WERI-Rb-1 (cell line): ENCODE data around the gene BCR.

Source experiments
- DNase-seq: peaks from one replicate; pipeline ENCODE4 v3.0.0-alpha.2; 2020
- H3K27ac ChIP-seq: fragments of 250-450 bp; sonication (Bioruptor Pico); 2 replicates; pipeline ENCODE4 v1.5.1; 2020; ENCODE audit warnings: mild to moderate bottlenecking, moderate library complexity
- H3K27me3 ChIP-seq: fragments of 250-450 bp; sonication (Bioruptor Pico); 2 replicates; pipeline ENCODE4 v1.5.1; 2021; ENCODE audit warnings: mild to moderate bottlenecking, low read depth, moderate library complexity; ENCODE audit not compliant: insufficient read depth, severe bottlenecking
- H3K36me3 ChIP-seq: fragments of 250-450 bp; sonication (Bioruptor Pico); 2 replicates; pipeline ENCODE4 v1.5.1; 2020; ENCODE audit warnings: mild to moderate bottlenecking, moderate library complexity
- H3K4me3 ChIP-seq: 2 replicates; pipeline ENCODE4 v1.5.1; 2011; ENCODE audit warnings: low read depth, mild to moderate bottlenecking, control low read depth, low read length
- H3K9me3 ChIP-seq: fragments of 250-450 bp; sonication (Bioruptor Pico); 2 replicates; pipeline ENCODE4 v1.5.1; 2021; ENCODE audit warnings: mild to moderate bottlenecking, moderate library complexity; ENCODE audit not compliant: severe bottlenecking
- TF ChIP-seq, protein P1 (sequence below): IDR thresholded peaks from 2 replicates; pipeline ENCODE4 v1.5.1; 2011; ENCODE audit warnings: low read depth, mild to moderate bottlenecking, control low read depth, inconsistent platforms, low read length

Gene BCR

DNA sequence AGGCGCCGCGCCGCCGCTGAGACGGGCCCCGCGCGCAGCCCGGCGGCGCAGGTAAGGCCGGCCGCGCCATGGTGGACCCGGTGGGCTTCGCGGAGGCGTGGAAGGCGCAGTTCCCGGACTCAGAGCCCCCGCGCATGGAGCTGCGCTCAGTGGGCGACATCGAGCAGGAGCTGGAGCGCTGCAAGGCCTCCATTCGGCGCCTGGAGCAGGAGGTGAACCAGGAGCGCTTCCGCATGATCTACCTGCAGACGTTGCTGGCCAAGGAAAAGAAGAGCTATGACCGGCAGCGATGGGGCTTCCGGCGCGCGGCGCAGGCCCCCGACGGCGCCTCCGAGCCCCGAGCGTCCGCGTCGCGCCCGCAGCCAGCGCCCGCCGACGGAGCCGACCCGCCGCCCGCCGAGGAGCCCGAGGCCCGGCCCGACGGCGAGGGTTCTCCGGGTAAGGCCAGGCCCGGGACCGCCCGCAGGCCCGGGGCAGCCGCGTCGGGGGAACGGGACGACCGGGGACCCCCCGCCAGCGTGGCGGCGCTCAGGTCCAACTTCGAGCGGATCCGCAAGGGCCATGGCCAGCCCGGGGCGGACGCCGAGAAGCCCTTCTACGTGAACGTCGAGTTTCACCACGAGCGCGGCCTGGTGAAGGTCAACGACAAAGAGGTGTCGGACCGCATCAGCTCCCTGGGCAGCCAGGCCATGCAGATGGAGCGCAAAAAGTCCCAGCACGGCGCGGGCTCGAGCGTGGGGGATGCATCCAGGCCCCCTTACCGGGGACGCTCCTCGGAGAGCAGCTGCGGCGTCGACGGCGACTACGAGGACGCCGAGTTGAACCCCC is 798 bp downstream of the BCR start:
- peaks cover 38% of the 10 kb centered on the region for H3K36me3 ChIP-seq
- TF ChIP-seq, protein P1, sequence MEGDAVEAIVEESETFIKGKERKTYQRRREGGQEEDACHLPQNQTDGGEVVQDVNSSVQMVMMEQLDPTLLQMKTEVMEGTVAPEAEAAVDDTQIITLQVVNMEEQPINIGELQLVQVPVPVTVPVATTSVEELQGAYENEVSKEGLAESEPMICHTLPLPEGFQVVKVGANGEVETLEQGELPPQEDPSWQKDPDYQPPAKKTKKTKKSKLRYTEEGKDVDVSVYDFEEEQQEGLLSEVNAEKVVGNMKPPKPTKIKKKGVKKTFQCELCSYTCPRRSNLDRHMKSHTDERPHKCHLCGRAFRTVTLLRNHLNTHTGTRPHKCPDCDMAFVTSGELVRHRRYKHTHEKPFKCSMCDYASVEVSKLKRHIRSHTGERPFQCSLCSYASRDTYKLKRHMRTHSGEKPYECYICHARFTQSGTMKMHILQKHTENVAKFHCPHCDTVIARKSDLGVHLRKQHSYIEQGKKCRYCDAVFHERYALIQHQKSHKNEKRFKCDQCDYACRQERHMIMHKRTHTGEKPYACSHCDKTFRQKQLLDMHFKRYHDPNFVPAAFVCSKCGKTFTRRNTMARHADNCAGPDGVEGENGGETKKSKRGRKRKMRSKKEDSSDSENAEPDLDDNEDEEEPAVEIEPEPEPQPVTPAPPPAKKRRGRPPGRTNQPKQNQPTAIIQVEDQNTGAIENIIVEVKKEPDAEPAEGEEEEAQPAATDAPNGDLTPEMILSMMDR = no peak
- peaks cover 12% of the 10 kb centered on the region for H3K9me3 ChIP-seq
- H3K27me3 ChIP-seq = no peaks in the 10 kb centered on the region
- H3K27ac ChIP-seq = peak overlapping the region; percentile 90
- H3K4me3 ChIP-seq = peak overlapping the region; percentile 55
- no peak for DNase-seq

DNA sequence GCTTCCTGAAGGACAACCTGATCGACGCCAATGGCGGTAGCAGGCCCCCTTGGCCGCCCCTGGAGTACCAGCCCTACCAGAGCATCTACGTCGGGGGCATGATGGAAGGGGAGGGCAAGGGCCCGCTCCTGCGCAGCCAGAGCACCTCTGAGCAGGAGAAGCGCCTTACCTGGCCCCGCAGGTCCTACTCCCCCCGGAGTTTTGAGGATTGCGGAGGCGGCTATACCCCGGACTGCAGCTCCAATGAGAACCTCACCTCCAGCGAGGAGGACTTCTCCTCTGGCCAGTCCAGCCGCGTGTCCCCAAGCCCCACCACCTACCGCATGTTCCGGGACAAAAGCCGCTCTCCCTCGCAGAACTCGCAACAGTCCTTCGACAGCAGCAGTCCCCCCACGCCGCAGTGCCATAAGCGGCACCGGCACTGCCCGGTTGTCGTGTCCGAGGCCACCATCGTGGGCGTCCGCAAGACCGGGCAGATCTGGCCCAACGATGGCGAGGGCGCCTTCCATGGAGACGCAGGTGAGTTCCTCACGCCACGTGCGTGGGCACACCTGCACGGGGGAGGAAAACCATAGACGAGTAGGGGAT is 1.5 kb downstream of the BCR start:
- TF ChIP-seq, protein P1 = no peak
- Histone ChIP-seq H3K27me3 (no peaks in the 10 kb centered on the region), H3K9me3 (peaks cover 6% of the 10 kb centered on the region), H3K4me3 (peak overlapping the region; percentile 47), H3K27ac (peak overlapping the region; percentile 90), H3K36me3 (peaks cover 43% of the 10 kb centered on the region)
- DNase-seq = no peak

DNA sequence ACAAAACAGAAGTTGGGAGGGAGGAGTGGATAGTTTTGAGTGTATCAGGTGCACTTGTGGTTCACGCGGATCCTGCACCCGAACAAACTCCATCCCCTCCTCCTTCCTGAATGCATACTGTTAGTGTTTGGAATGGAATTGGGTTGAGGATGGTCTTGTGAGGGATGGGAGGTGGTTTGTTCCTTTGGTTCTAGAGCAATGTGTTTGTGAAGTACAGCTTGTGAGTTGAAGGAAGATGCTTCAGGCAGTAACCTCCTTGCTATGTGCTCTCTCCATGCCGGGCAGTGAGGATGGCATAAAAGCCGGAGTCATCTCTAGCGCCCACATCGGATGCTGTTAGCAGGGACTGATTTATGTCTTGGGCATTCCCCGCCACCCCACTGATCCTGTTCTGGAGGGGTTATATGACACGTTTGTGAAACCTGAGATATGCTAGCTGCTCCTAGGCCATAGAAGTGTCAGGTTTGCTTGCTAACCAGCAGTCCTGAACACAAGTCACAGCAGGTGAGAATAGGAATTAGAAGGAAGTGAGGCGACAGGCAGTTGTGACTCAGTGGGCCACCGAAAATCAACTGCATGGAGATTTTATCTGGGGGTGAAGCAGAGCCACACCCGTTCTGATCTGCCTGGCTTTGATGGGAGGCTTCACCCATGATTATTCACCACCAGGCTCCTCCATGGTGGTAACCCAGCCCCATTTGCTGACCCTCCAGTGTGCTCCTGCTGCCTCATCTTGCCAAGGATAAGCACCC is 2.2 kb downstream of the BCR start:
- peak overlapping the region; percentile 90 for H3K27ac ChIP-seq
- TF ChIP-seq, protein P1 = no peak
- no peak for DNase-seq
- H3K36me3 ChIP-seq = peaks cover 46% of the 10 kb centered on the region
- no peaks in the 10 kb centered on the region for H3K9me3 ChIP-seq
- H3K4me3 ChIP-seq = peak overlapping the region; percentile 47
- H3K27me3 ChIP-seq = no peaks in the 10 kb centered on the region

DNA sequence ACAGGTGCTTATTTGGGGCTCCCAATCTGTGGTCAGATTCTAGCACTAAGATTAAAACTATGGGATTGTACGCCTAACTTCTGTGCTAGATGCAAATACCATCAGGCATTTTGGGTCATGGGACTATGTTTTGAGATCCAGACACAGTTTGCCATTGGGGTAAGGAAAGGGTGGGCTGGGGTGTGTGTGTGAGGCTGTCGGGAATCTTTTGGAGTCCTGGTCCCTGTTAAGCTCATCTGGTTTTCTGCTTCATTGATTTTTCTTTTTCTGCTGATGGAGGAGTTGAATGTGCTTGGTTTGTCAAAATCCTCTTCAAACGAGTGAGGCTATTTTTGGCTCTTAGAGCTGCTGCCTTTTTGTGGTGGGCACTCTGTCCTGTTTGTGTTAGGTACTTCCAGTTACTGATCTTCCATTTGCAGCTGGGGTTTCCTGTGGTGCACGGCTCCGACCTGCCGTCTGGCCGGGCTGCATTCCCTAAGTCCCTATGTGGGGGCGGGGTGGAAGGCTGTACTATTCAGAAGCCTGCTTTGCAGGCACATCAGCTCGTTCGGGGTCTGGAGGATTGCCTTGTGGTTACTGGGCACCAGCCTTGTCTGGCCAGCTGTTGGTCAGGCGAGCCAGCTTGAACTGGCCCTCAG is 2.9 kb downstream of the BCR start:
- H3K36me3 ChIP-seq = peaks cover 53% of the 10 kb centered on the region
- DNase-seq = peak; percentile 88
- TF ChIP-seq, protein P1 = no peak
- H3K9me3 ChIP-seq = no peaks in the 10 kb centered on the region
- H3K27me3 ChIP-seq = no peaks in the 10 kb centered on the region
- H3K27ac ChIP-seq = peak overlapping the region; percentile 90
- peak overlapping the region; percentile 47 for H3K4me3 ChIP-seq

DNA sequence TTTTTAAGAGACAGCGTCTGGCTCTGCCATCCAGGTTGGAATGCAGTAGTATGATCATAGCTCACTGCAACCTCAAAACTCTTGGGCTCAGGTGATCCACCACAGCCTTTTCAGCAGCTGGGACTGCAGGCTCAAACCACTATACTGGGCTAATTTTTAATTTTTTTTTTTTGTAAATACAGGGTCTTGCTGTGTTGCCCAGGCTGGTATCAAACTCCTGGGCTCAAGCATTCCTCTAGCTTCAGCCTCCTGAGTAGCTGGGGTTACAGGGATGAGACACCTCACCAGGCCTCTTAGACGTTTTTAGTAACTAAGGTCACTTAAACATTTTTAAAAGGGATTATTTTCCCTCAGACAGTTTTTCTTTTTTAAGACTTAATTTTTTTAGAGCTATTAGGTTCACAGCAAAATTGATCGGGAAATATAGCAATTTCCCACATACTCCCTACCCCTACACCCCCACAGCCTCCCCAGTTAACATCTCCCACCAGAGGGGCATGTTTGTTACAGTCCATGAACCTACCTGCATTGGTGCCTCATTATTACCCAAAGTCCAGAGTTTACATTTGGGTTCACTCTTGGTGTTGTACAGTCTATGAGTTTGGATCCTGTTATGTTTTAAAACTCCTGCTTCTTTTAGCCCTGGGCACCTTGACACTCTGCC is 3.9 kb downstream of the BCR start:
- Histone ChIP-seq H3K9me3 (no peaks in the 10 kb centered on the region), H3K27me3 (no peaks in the 10 kb centered on the region), H3K36me3 (peaks cover 55% of the 10 kb centered on the region), H3K27ac (peak overlapping the region; percentile 90), H3K4me3 (peak overlapping the region; percentile 20)
- TF ChIP-seq, protein P1 = no peak
- no peak for DNase-seq
